H9 (cell line): Measurements from ENCODE around the gene SERPINA3. TPM values are rescaled to one million over a fixed set of nuclear protein-coding genes. Genes with fewer than 3 reads are reported as not detected.

Experiments used
- DNase-seq: peaks from one replicate; pipeline ENCODE4 v3.0.0-alpha.2; 2017
- H2AFZ ChIP-seq: one replicate; pipeline ENCODE4 v1.6.1; 2013; ENCODE audit warnings: mild to moderate bottlenecking, low read length, control low read depth, moderate library complexity
- H2AK5ac ChIP-seq: 2 replicates; pipeline ENCODE4 v1.6.1; 2013; ENCODE audit warnings: low read length, control low read depth, mixed read lengths; ENCODE audit not compliant: insufficient read length
- H2BK120ac ChIP-seq: one replicate; pipeline ENCODE4 v1.6.1; 2013; ENCODE audit warnings: low read depth, mild to moderate bottlenecking, low read length, control low read depth, inconsistent platforms; ENCODE audit not compliant: poor library complexity, severe bottlenecking
- H2BK12ac ChIP-seq: 2 replicates; pipeline ENCODE4 v1.6.1; 2013; ENCODE audit warnings: low read length, control low read depth, mixed read lengths, low read depth; ENCODE audit not compliant: insufficient read length
- H2BK15ac ChIP-seq: 2 replicates; pipeline ENCODE4 v1.6.1; 2013; ENCODE audit warnings: low read depth, low read length, control low read depth
- H2BK20ac ChIP-seq: one replicate; pipeline ENCODE4 v1.6.1; 2013; ENCODE audit warnings: low read depth, mild to moderate bottlenecking, low read length, control low read depth, inconsistent platforms; ENCODE audit not compliant: poor library complexity, severe bottlenecking
- H2BK5ac ChIP-seq: 2 replicates; pipeline ENCODE4 v1.6.1; 2013; ENCODE audit warnings: low read length, control low read depth, mixed read lengths; ENCODE audit not compliant: insufficient read length
- H3K14ac ChIP-seq: 2 replicates; pipeline ENCODE4 v1.6.1; 2013; ENCODE audit warnings: low read length, control low read depth; ENCODE audit not compliant: insufficient read depth
- H3K18ac ChIP-seq: 2 replicates; pipeline ENCODE4 v1.6.1; 2013; ENCODE audit warnings: low read depth, mild to moderate bottlenecking, mixed read lengths, low read length, control low read depth; ENCODE audit not compliant: insufficient read length
- H3K23ac ChIP-seq: 2 replicates; pipeline ENCODE4 v1.6.1; 2013; ENCODE audit warnings: low read length, control low read depth, mixed read lengths, low read depth; ENCODE audit not compliant: insufficient read length
- H3K23me2 ChIP-seq: 2 replicates; pipeline ENCODE4 v1.6.1; 2013; ENCODE audit warnings: low read depth, mild to moderate bottlenecking, mixed read lengths, low read length, control low read depth; ENCODE audit not compliant: insufficient read length, poor library complexity, severe bottlenecking
- H3K27ac ChIP-seq: 2 replicates; pipeline ENCODE4 v1.5.1; 2013; ENCODE audit warnings: low read length, control low read depth, mixed read lengths, low read depth; ENCODE audit not compliant: insufficient read length
- H3K27me3 ChIP-seq: 2 replicates; pipeline ENCODE4 v1.6.1; 2013; ENCODE audit warnings: low read length, control low read depth, inconsistent platforms; ENCODE audit not compliant: insufficient read depth
- H3K4ac ChIP-seq: 2 replicates; pipeline ENCODE4 v1.6.1; 2013; ENCODE audit warnings: low read depth, mild to moderate bottlenecking, control low read depth, inconsistent platforms, low read length, moderate library complexity
- H3K4me1 ChIP-seq: 2 replicates; pipeline ENCODE4 v1.6.1; 2013; ENCODE audit warnings: low read length, control low read depth, inconsistent platforms; ENCODE audit not compliant: insufficient read depth
- H3K4me2 ChIP-seq: 2 replicates; pipeline ENCODE4 v1.6.1; 2013; ENCODE audit warnings: low read length, control low read depth, mixed read lengths; ENCODE audit not compliant: insufficient read length, insufficient read depth
- H3K56ac ChIP-seq: 2 replicates; pipeline ENCODE4 v1.6.1; 2013; ENCODE audit warnings: low read depth, mild to moderate bottlenecking, mixed read lengths, low read length, control low read depth; ENCODE audit not compliant: insufficient read length
- H3K79me1 ChIP-seq: 2 replicates; pipeline ENCODE4 v1.6.1; 2013; ENCODE audit warnings: low read depth, mild to moderate bottlenecking, moderate library complexity, low read length, control low read depth, inconsistent platforms; ENCODE audit not compliant: insufficient read depth, poor library complexity, severe bottlenecking
- H3K79me2 ChIP-seq: 2 replicates; pipeline ENCODE4 v1.6.1; 2013; ENCODE audit warnings: low read length, control low read depth, inconsistent platforms; ENCODE audit not compliant: insufficient read depth
- H3K9ac ChIP-seq: 2 replicates; pipeline ENCODE4 v1.6.1; 2013; ENCODE audit warnings: low read length, control low read depth, mixed read lengths; ENCODE audit not compliant: insufficient read length; ENCODE audit errors: extremely low read depth
- H3K9me3 ChIP-seq: one replicate; pipeline ENCODE4 v1.6.1; 2013; ENCODE audit warnings: low read depth, low read length, inconsistent platforms; ENCODE audit not compliant: control insufficient read depth
- H3T11ph ChIP-seq: one replicate; pipeline ENCODE4 v1.6.1; 2013; ENCODE audit warnings: mild to moderate bottlenecking, low read length, control low read depth, inconsistent platforms
- H4K20me1 ChIP-seq: one replicate; pipeline ENCODE4 v1.6.1; 2013; ENCODE audit not compliant: control insufficient read depth, insufficient read length, insufficient read depth
- H4K5ac ChIP-seq: 2 replicates; pipeline ENCODE4 v1.6.1; 2013; ENCODE audit warnings: low read depth, mild to moderate bottlenecking, mixed read lengths, low read length, control low read depth; ENCODE audit not compliant: insufficient read length
- H4K8ac ChIP-seq: replicated peaks from 2 replicates; pipeline ENCODE4 v1.6.1; 2013; ENCODE audit warnings: low read length, control low read depth, mixed read lengths, low read depth; ENCODE audit not compliant: insufficient read length
- H4K91ac ChIP-seq: 2 replicates; pipeline ENCODE4 v1.6.1; 2013; ENCODE audit warnings: low read depth, mild to moderate bottlenecking, moderate library complexity, mixed read lengths, low read length, control low read depth; ENCODE audit not compliant: insufficient read length
- H3K27ac Mint-ChIP-seq, 3 experiments: 2 replicates in 2 of 3; 3 replicates in 1 of 3; pipeline ENCODE4 v1.8.0; 2020 to 2021; ENCODE audit warnings: mixed read lengths in 3 of 3, mild to moderate bottlenecking in 1 of 3, moderate library complexity in 1 of 3
- H3K27me3 Mint-ChIP-seq: 2 replicates; pipeline ENCODE4 v1.8.0; 2021; ENCODE audit warnings: low read depth, mild to moderate bottlenecking, moderate library complexity, mixed read lengths
- H3K36me3 Mint-ChIP-seq, 3 experiments: 2 replicates in 2 of 3; 3 replicates in 1 of 3; pipeline ENCODE4 v1.8.0; 2020 to 2021; ENCODE audit warnings: low read depth in 3 of 3, mixed read lengths in 3 of 3; ENCODE audit not compliant: insufficient read depth in 1 of 3
- H3K4me1 Mint-ChIP-seq, 2 experiments: 2 replicates each; pipeline ENCODE4 v1.8.0; 2020; ENCODE audit warnings: mixed read lengths in 2 of 2
- H3K4me3 Mint-ChIP-seq, 2 experiments: 2 replicates in 1 of 2; 3 replicates in 1 of 2; pipeline ENCODE4 v1.8.0; 2020 to 2021; ENCODE audit warnings: mild to moderate bottlenecking in 2 of 2, mixed read lengths in 2 of 2, moderate library complexity in 1 of 2
- H3K9me3 Mint-ChIP-seq, 2 experiments: 2 replicates in 1 of 2; 3 replicates in 1 of 2; pipeline ENCODE4 v1.8.0; 2020; ENCODE audit warnings: mild to moderate bottlenecking in 2 of 2, mixed read lengths in 2 of 2, moderate library complexity in 1 of 2
- WGBS: extraction: QIAGEN DNeasy Blood & Tissue Kit; methylation state at CpG from one replicate; pipeline ENCODE4 v1.1.7; 2013; ENCODE audit warnings: missing lambda C conversion rate, low lambda C conversion rate, mixed read lengths; ENCODE audit not compliant: insufficient read length; ENCODE audit errors: extremely low coverage; 5-methylcytosine and 5-hydroxymethylcytosine counted together
- total RNA-seq: library from RNA; stranded (reverse); gene quantifications from 2 replicates; pipeline ENCODE4 v1.2.1, GENCODE V29; 2021
- TF ChIP-seq, protein P1 (sequence below): fragments of 200-600 bp; sonication (generic); conservative IDR thresholded peaks from 3 replicates; pipeline ENCODE4 v1.8.0; 2021; ENCODE audit warnings: antibody characterized with exemption, mild to moderate bottlenecking

Gene SERPINA3
- total RNA-seq, 1 experiment from 2014 or later, result not detected

- Histone ChIP-seq H4K8ac (no peak overlapping the region), H3K23me2 (no peaks in the 10 kb centered on the region), H2BK5ac (no peak overlapping the region), H2BK15ac (no peak overlapping the region), H3K79me1 (no peaks in the 10 kb centered on the region), H4K5ac (no peak overlapping the region), H3K56ac (no peak overlapping the region), H2AFZ (no peak overlapping the region), H3K23ac (no peak overlapping the region), H2BK20ac (no peak overlapping the region), H4K20me1 (no peaks in the 10 kb centered on the region), H2BK120ac (no peak overlapping the region), H3T11ph (no peak overlapping the region), H3K18ac (no peak overlapping the region), H3K4me2 (no peak overlapping the region), H3K27me3 (no peaks in the 10 kb centered on the region), H3K4ac (no peak overlapping the region), H3K9ac (no peak overlapping the region), H2AK5ac (no peak overlapping the region), H4K91ac (no peak overlapping the region), H3K79me2 (no peaks in the 10 kb centered on the region), H3K27ac (no peak overlapping the region), H2BK12ac (no peak overlapping the region), H3K14ac (no peak overlapping the region), H3K4me1 (no peaks in the 10 kb centered on the region), H3K9me3 (no peaks in the 10 kb centered on the region)
- TF ChIP-seq, protein P1, sequence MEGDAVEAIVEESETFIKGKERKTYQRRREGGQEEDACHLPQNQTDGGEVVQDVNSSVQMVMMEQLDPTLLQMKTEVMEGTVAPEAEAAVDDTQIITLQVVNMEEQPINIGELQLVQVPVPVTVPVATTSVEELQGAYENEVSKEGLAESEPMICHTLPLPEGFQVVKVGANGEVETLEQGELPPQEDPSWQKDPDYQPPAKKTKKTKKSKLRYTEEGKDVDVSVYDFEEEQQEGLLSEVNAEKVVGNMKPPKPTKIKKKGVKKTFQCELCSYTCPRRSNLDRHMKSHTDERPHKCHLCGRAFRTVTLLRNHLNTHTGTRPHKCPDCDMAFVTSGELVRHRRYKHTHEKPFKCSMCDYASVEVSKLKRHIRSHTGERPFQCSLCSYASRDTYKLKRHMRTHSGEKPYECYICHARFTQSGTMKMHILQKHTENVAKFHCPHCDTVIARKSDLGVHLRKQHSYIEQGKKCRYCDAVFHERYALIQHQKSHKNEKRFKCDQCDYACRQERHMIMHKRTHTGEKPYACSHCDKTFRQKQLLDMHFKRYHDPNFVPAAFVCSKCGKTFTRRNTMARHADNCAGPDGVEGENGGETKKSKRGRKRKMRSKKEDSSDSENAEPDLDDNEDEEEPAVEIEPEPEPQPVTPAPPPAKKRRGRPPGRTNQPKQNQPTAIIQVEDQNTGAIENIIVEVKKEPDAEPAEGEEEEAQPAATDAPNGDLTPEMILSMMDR, result no peak
- Mint-ChIP-seq H3K36me3 (no peaks in the 10 kb centered on the region), H3K9me3 (no peaks in the 10 kb centered on the region), H3K4me3 (no peak overlapping the region), H3K27ac (no peak overlapping the region), H3K27me3 (peaks cover 34% of the 10 kb centered on the region), H3K4me1 (no peaks in the 10 kb centered on the region)
- no CpG with 5 or more reads among the region's 4 CpGs for WGBS
- DNase-seq, result no peak
Observed at GRCh38 chr14:94632305-94632590, 20.1 kb downstream of the SERPINA3 start.
